A673 (cell line): ENCODE results near the gene ABI2.

Experiments used
- CTCF ChIP-seq: fragments of 300-800, 200-600 bp; sonication (generic); conservative IDR thresholded peaks from 2 replicates; pipeline ENCODE4 v1.5.1; 2017; ENCODE audit warnings: low read depth, mild to moderate bottlenecking, antibody characterized with exemption, low read length, moderate library complexity, mixed read lengths
- EZH2 ChIP-seq: fragments of 200-600 bp; sonication (generic); IDR thresholded peaks from 2 replicates; pipeline ENCODE4 v1.6.1; 2017; ENCODE audit warnings: borderline replicate concordance, low read depth, mild to moderate bottlenecking, mixed read lengths, antibody characterized with exemption, low read length; ENCODE audit not compliant: poor library complexity, severe bottlenecking

- TF ChIP-seq CTCF: no peak
- TF ChIP-seq EZH2: no peak
These were observed 123.5 kb downstream of the ABI2 start for GRCh38 chr2:203451689-203452088.
